GM12878 (cell line): ENCODE data around the gene OR4C11. TPM values are rescaled to one million over a fixed set of nuclear protein-coding genes. Genes with fewer than 3 reads are reported as not detected.

Source experiments
- ATAC-seq: fragments of 200-7000 bp; cut with Tn5 transposase; 3 replicates; pipeline ENCODE4 v1.9.1; 2020; ENCODE audit warnings: mild to moderate bottlenecking, moderate library complexity
- BruUV-seq: library from RNA; stranded (reverse); fragments of 400-500 nt; replicated peaks from 2 replicates; lab custom pipeline; 2021; lab: Mats Ljungman, UMichigan
- CTCF ChIA-PET: fragments of 300-600 bp; sonication (Branson Sonifier 250); formaldehyde crosslinking; extraction: SDS; loops from one replicate; lab custom pipeline; 2021; ENCODE audit warnings: inconsistent platforms; lab: Yijun Ruan, JAX
- POLR2A ChIA-PET: fragments of 350-600 bp; formaldehyde crosslinking; extraction: SDS; loops from one replicate; lab custom pipeline; 2021; ENCODE audit warnings: inconsistent platforms; lab: Charles Lee
- RAD21 ChIA-PET: fragments of 300-600 bp; sonication (Branson Sonifier 250); formaldehyde crosslinking; loops from one replicate; lab custom pipeline; 2023; ENCODE audit warnings: antibody characterized with exemption; ENCODE audit not compliant: unreplicated experiment; lab: Charles Lee
- SMC1A ChIA-PET: fragments of 300-600 bp; sonication (Branson Sonifier 250); formaldehyde crosslinking; loops from one replicate; lab custom pipeline; 2023; ENCODE audit not compliant: unreplicated experiment, uncharacterized antibody; lab: Charles Lee
- DNase-seq: peaks from one replicate; pipeline ENCODE4 v3.0.0-alpha.2; 2011; ENCODE audit warnings: low read depth, low spot score
- FAIRE-seq: peaks from 3 replicates; lab custom pipeline; 2011; peaks lifted over from hg19 to GRCh38; lab: Jason Lieb, UNC
- H2AFZ ChIP-seq: 2 replicates; pipeline ENCODE4 v1.6.0; 2011; ENCODE audit warnings: low read depth, low read length, control low read depth; ENCODE audit not compliant: control insufficient read depth
- H3K27ac ChIP-seq: 2 replicates; pipeline ENCODE4 v1.5.1; 2011; ENCODE audit warnings: control low read depth; ENCODE audit not compliant: control insufficient read depth, insufficient read depth
- H3K27me3 ChIP-seq, 2 experiments: replicated peaks in 1 of 2; 2 replicates each; pipeline versions ENCODE4 v1.6.0 to v1.6.1; 2011; ENCODE audit warnings: low read length in 1 of 2; ENCODE audit not compliant: control insufficient read depth in 2 of 2, insufficient read depth in 2 of 2
- H3K36me3 ChIP-seq, 2 experiments: 2 replicates each; pipeline ENCODE4 v1.5.1; 2011; ENCODE audit warnings: low read length in 1 of 2; ENCODE audit not compliant: control insufficient read depth in 2 of 2, insufficient read depth in 2 of 2
- H3K4me1 ChIP-seq: 2 replicates; pipeline ENCODE4 v1.6.1; 2011; ENCODE audit warnings: mild to moderate bottlenecking, low read length, moderate library complexity, mixed read lengths; ENCODE audit not compliant: control insufficient read depth, insufficient read depth
- H3K4me2 ChIP-seq: 2 replicates; pipeline ENCODE4 v1.6.0; 2011; ENCODE audit warnings: control low read depth; ENCODE audit not compliant: control insufficient read depth, insufficient read depth
- H3K4me3 ChIP-seq: fragments of 200-600 bp; sonication (generic); 2 replicates; pipeline ENCODE4 v1.5.1; 2016
- H3K79me2 ChIP-seq: 2 replicates; pipeline ENCODE4 v1.6.0; 2011; ENCODE audit warnings: low read length; ENCODE audit not compliant: control insufficient read depth, insufficient read depth
- H3K9ac ChIP-seq: 2 replicates; pipeline ENCODE4 v1.8.0; 2011; ENCODE audit warnings: low read length, control low read depth, mixed read lengths; ENCODE audit not compliant: control insufficient read depth, insufficient read depth
- H3K9me3 ChIP-seq: replicated peaks from 3 replicates; pipeline ENCODE4 v1.5.1; 2011; ENCODE audit warnings: mild to moderate bottlenecking, low read length; ENCODE audit not compliant: control insufficient read depth, insufficient read depth
- H4K20me1 ChIP-seq: 2 replicates; pipeline ENCODE4 v1.6.0; 2011; ENCODE audit not compliant: control insufficient read depth, insufficient read depth
- BRCA1 ChIP-seq: IDR thresholded peaks from 2 replicates; pipeline ENCODE4 v1.6.1; 2011; ENCODE audit warnings: low read depth, low read length, improper control_type of control experiment
- CHD1 ChIP-seq: IDR thresholded peaks from 2 replicates; pipeline ENCODE4 v1.6.1; 2012; ENCODE audit warnings: low read depth, low read length, improper control_type of control experiment
- CREB1 ChIP-seq: IDR thresholded peaks from 2 replicates; pipeline ENCODE4 v1.6.1; 2012; ENCODE audit warnings: low read depth, mild to moderate bottlenecking, inconsistent platforms
- HCFC1 ChIP-seq: fragments of 150-350 bp; IDR thresholded peaks from 2 replicates; pipeline ENCODE4 v1.6.1; 2014; ENCODE audit warnings: low read length
- HDAC6 ChIP-seq: fragments of 200-600 bp; sonication (generic); IDR thresholded peaks from one replicate; pipeline ENCODE4 v1.8.0; 2017; ENCODE audit warnings: antibody characterized with exemption; ENCODE audit not compliant: unreplicated experiment
- JUNB ChIP-seq: IDR thresholded peaks from 2 replicates; pipeline ENCODE4 v1.6.1; 2016; ENCODE audit warnings: antibody characterized with exemption, mild to moderate bottlenecking
- NBN ChIP-seq: fragments of 450-650 bp; IDR thresholded peaks from 2 replicates; pipeline ENCODE4 v1.6.1; 2016
- NFYB ChIP-seq: IDR thresholded peaks from 2 replicates; pipeline ENCODE4 v1.6.1; 2011; ENCODE audit warnings: low read depth, mild to moderate bottlenecking, low read length, improper control_type of control experiment, moderate library complexity; ENCODE audit not compliant: insufficient read depth
- NR2C1 ChIP-seq: fragments of 450-650 bp; IDR thresholded peaks from 2 replicates; pipeline ENCODE4 v1.6.1; 2017; ENCODE audit warnings: antibody characterized with exemption, mild to moderate bottlenecking, moderate library complexity
- POU2F2 ChIP-seq: IDR thresholded peaks from 3 replicates; pipeline ENCODE4 v1.6.1; 2011; ENCODE audit warnings: low read depth, mild to moderate bottlenecking, low read length, borderline replicate concordance
- RFX5 ChIP-seq: IDR thresholded peaks from 2 replicates; pipeline ENCODE4 v1.6.1; 2011; ENCODE audit warnings: low read depth, low read length, improper control_type of control experiment
- WGBS: methylation state at CpG from one replicate; pipeline ENCODE4 v1.1.6; 2016; ENCODE audit warnings: low lambda C conversion rate; ENCODE audit not compliant: insufficient replicate concordance, insufficient coverage; ENCODE audit errors: missing lambda C conversion rate; 5-methylcytosine and 5-hydroxymethylcytosine counted together
- in situ Hi-C: fragments of 300-500 bp; cut with MboI; formaldehyde crosslinking; loops from 9 replicates; pipeline ENCODE4 v1.14.3; 2018; ENCODE audit warnings: mixed read lengths
- intact Hi-C: fragments of 100-400 bp; cut with micrococcal nuclease; formaldehyde crosslinking; loops from one replicate; pipeline ENCODE4 v1.14.2; 2022; ENCODE audit not compliant: unreplicated experiment
- polyA plus RNA-seq, 11 experiments: library from polyadenylated mRNA; depleted of rRNA in 4 of 11; unstranded in 6 of 11; stranded (reverse) in 5 of 11; fragments of >200 nt; fragmentation: Nextera tagmentation in 4 of 11; fragmentation: Illumina TruSeq in 1 of 11; extraction: Ambion mirVana in 4 of 11; extraction: Trizol in 1 of 11; gene quantifications; 1 replicate in 1 of 11; 2 replicates in 10 of 11; pipeline versions ENCODE4 v1.2.1 to v1.2.3, GENCODE V29; 2011 to 2016; ENCODE audit warnings: inconsistent platforms in 2 of 11, missing spikeins in 2 of 11, low read depth in 1 of 11
- total RNA-seq, 4 experiments: library from RNA; depleted of rRNA in 3 of 4; stranded (reverse); fragments of >200 nt in 3 of 4; fragmentation: Illumina TruSeq in 1 of 4; extraction: Trizol in 1 of 4; gene quantifications; 2 replicates each; pipeline versions ENCODE4 v1.2.1 to v1.2.3, GENCODE V29; 2013 to 2021

Gene OR4C11
- total and polyA plus RNA-seq, 10 of the 15 experiments (the other 5 are each of a cell fraction or from before 2014, with no cell fraction given), result not detected

DNA sequence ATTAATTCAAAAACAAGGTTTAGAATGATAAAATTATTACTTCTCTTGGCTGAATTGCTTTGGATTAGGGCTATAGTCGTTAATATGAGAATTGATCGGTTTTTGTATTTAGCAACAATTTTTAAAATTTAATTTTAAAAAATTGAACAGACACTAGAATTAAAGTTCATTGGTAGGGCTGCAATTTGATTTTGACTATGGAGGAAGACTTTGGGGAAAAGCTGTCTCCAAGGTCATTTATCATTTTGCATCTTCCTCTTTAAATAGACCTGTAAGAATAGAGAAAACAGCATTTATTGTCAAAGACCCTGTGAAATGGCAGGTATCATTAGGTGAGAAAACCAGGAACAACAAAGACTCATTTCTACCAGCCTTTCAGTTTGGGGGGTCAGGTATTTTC is 40.6 kb upstream of the OR4C11 start, which contains the start of gene OR4S2:
TSS of gene OR4S2 (plus strand) at position 301 of the 400 bp plus-strand sequence. CDS start 2,577 bp downstream, outside the sequence.
- SMC1A ChIA-PET, result interaction anchor here (1.8 kb wide), 1 partner anchor 13 kb away, joined by 4 read pairs; the partner anchor contains the start of gene OR4P4
- H3K79me2 ChIP-seq, result no peaks in the 10 kb centered on the region
- no peak for ATAC-seq
- intact Hi-C loops, result no loop called here
- WGBS, result 69% methylated on average over 2 of the region's 2 CpGs
- no peaks in the 10 kb centered on the region for H3K9me3 ChIP-seq
- no peaks in the 10 kb centered on the region for H3K4me1 ChIP-seq
- no peak within 1 kb of the TSS for H3K4me2 ChIP-seq
- no peaks in the 10 kb centered on the region for H3K27me3 ChIP-seq
- H4K20me1 ChIP-seq, result no peaks in the 10 kb centered on the region
- H3K4me3 ChIP-seq, result no peak within 1 kb of the TSS
- no TSS peak for BruUV-seq
- TF ChIP-seq CREB1 (no peak), NFYB (no peak), HDAC6 (no peak), HCFC1 (no peak), RFX5 (no peak), POU2F2 (no peak), NR2C1 (no peak), BRCA1 (no peak), NBN (no peak), CHD1 (no peak), JUNB (no peak)
- TF ChIP-seq, all 136 proteins: peak for 0
- CTCF ChIA-PET, result interaction anchor here (0.7 kb wide), 1 partner anchor 41 kb away, joined by 3 read pairs; no protein-coding TSS in a partner anchor
- H3K9ac ChIP-seq, result no peak within 1 kb of the TSS
- H3K36me3 ChIP-seq, result no peaks in the 10 kb centered on the region
- RAD21 ChIA-PET, result no interaction called here
- FAIRE-seq (no peak), DNase-seq (no peak)
- POLR2A ChIA-PET, result no interaction called here
- in situ Hi-C loops, result no loop called here
- H3K27ac ChIP-seq, result no peak within 1 kb of the TSS
- no peak within 1 kb of the TSS for H2AFZ ChIP-seq
